Vagina (tissue), 2 donors: ENCODE results near the gene CENPVL3. TPM values are rescaled to one million over a fixed set of nuclear protein-coding genes. Genes with fewer than 3 reads are reported as not detected.
"Not testable (repeated sequence)": the region's sequence is repeated elsewhere in the genome, so short reads cannot be mapped to it uniquely, and the experiment has no call there.

ENCODE experiments used
- DNase-seq, 2 donors: peaks; one replicate each; pipeline ENCODE4 v3.0.0-alpha.2; 2017; ENCODE audit errors: extremely low spot score in 2 of 2
- H3K27ac ChIP-seq: fragments of 200-600 bp; sonication (generic); one replicate; pipeline ENCODE4 v1.5.1; 2019
- H3K27me3 ChIP-seq: fragments of 200-600 bp; sonication (generic); one replicate; pipeline ENCODE4 v1.5.1; 2019
- H3K36me3 ChIP-seq, 2 donors: fragments of 200-600 bp; sonication (generic); one replicate each; pipeline ENCODE4 v1.5.1; 2017 to 2019
- H3K4me1 ChIP-seq: fragments of 200-600 bp; sonication (generic); one replicate; pipeline ENCODE4 v1.5.1; 2019
- H3K4me3 ChIP-seq, 2 donors: fragments of 200-600 bp; sonication (generic); 1 replicate in 1 of 2; 2 replicates in 1 of 2; pipeline ENCODE4 v1.5.1; 2016 to 2019
- H3K9me3 ChIP-seq: fragments of 200-600 bp; sonication (generic); one replicate; pipeline ENCODE4 v1.5.1; 2019
- CTCF ChIP-seq, 3 experiments: fragments of 450-650 bp in 2 of 3; fragments of 200-600 bp in 1 of 3; sonication (generic) in 1 of 3; IDR thresholded peaks; one replicate each; pipeline ENCODE4 v1.5.1; 2017 to 2019; ENCODE audit warnings: antibody characterized with exemption in 3 of 3, mild to moderate bottlenecking in 2 of 3, moderate library complexity in 2 of 3
- POLR2A ChIP-seq, 2 donors: fragments of 450-650 bp; IDR thresholded peaks; one replicate each; pipeline ENCODE4 v1.6.1; 2017; ENCODE audit warnings: antibody characterized with exemption in 2 of 2, mild to moderate bottlenecking in 2 of 2, moderate library complexity in 2 of 2
- POLR2AphosphoS5 ChIP-seq, 2 donors: sonication (generic); formaldehyde crosslinking; IDR thresholded peaks; one replicate each; pipeline ENCODE4 v1.9.0; 2017; ENCODE audit warnings: antibody characterized with exemption in 2 of 2, mild to moderate bottlenecking in 2 of 2, low read depth in 1 of 2; ENCODE audit not compliant: insufficient read depth in 1 of 2
- intact Hi-C: fragments of 100-400 bp; cut with DNase I; formaldehyde crosslinking; loops from one replicate; pipeline ENCODE4 v1.15.1; 2023
- total RNA-seq: library from RNA; depleted of rRNA; stranded (reverse); fragments of >200 nt; gene quantifications from one replicate; pipeline ENCODE4 v1.2.3, GENCODE V29; 2016

The CENPVL3 gene
- total RNA-seq = not detected

GRCh38 chrX:51618241-51619155 is at the start of gene CENPVL3:
Gene CENPVL3 (minus strand): TSS chrX:51618912. CDS start chrX:51618873, 39 bp downstream.
- DNase-seq, H3K27me3 ChIP-seq, H3K4me1 ChIP-seq, H3K9me3 ChIP-seq, H3K27ac ChIP-seq, H3K36me3 ChIP-seq, H3K4me3 ChIP-seq: not testable (repeated sequence)
- intact Hi-C loops = loop anchor here (10.0 kb wide), 1 partner anchor 1144 kb away; the partner anchor contains the start of gene DGKK

GRCh38 chrX:51665981-51666380 is 47.3 kb upstream of the CENPVL3 start:
- no peaks in the 10 kb centered on the region for H3K36me3 ChIP-seq
- TF ChIP-seq POLR2A (IDR thresholded peaks at IDR 0.05) (no peak), POLR2AphosphoS5 (IDR thresholded peaks at IDR 0.05; ENCODE audit: insufficient read depth in 1 of 2, low read depth in 1 of 2) (no peak), CTCF (IDR thresholded peaks at IDR 0.05) (no peak)
- no peak overlapping the region for H3K27ac ChIP-seq
- H3K27me3 ChIP-seq = no peaks in the 10 kb centered on the region
- intact Hi-C loops = no loop called here
- no peaks in the 10 kb centered on the region for H3K4me1 ChIP-seq
- no peak overlapping the region for H3K4me3 ChIP-seq
- no peak for DNase-seq
- H3K9me3 ChIP-seq = no peaks in the 10 kb centered on the region

- no peaks in the 10 kb centered on the region for H3K27me3 ChIP-seq
Observed at GRCh38 chrX:51643377-51643776, 24.7 kb upstream of the CENPVL3 start.

GRCh38 chrX:51641421-51642021 is 22.8 kb upstream of the CENPVL3 start:
- Histone ChIP-seq H3K27ac (no peak overlapping the region), H3K36me3 (no peaks in the 10 kb centered on the region), H3K4me1 (no peaks in the 10 kb centered on the region), H3K27me3 (no peaks in the 10 kb centered on the region), H3K4me3 (no peak overlapping the region), H3K9me3 (no peaks in the 10 kb centered on the region)
- intact Hi-C loops = loop anchor here (5.0 kb wide), 1 partner anchor 936 kb away; no protein-coding TSS in a partner anchor
- no peak for TF ChIP-seq POLR2AphosphoS5 (IDR thresholded peaks at IDR 0.05; ENCODE audit: insufficient read depth in 1 of 2, low read depth in 1 of 2)
- TF ChIP-seq CTCF (IDR thresholded peaks at IDR 0.05) = no peak
- TF ChIP-seq POLR2A (IDR thresholded peaks at IDR 0.05) = no peak
- DNase-seq = no peak

More at GRCh38 chrX:51643377-51643776, 24.7 kb upstream of the CENPVL3 start:
- no peaks in the 10 kb centered on the region for H3K36me3 ChIP-seq
- no peaks in the 10 kb centered on the region for H3K9me3 ChIP-seq
- H3K27ac ChIP-seq = no peak overlapping the region
- DNase-seq = no peak
- TF ChIP-seq CTCF (IDR thresholded peaks at IDR 0.05) (no peak), POLR2AphosphoS5 (IDR thresholded peaks at IDR 0.05; ENCODE audit: insufficient read depth in 1 of 2, low read depth in 1 of 2) (no peak), POLR2A (IDR thresholded peaks at IDR 0.05) (no peak)
- no peaks in the 10 kb centered on the region for H3K4me1 ChIP-seq
- H3K4me3 ChIP-seq = no peak overlapping the region
- intact Hi-C loops = loop anchor here (5.0 kb wide), 1 partner anchor 934 kb away; no protein-coding TSS in a partner anchor

- DNase-seq, H3K4me3 ChIP-seq, H3K36me3 ChIP-seq, H3K4me1 ChIP-seq, intact Hi-C loops, H3K9me3 ChIP-seq, H3K27me3 ChIP-seq, H3K27ac ChIP-seq: not testable (repeated sequence)
Observed at GRCh38 chrX:51636511-51636910, 17.8 kb upstream of the CENPVL3 start.
